HG03575 (cell line): Measurements from ENCODE around the gene PRKCE.

ENCODE experiments used
- ATAC-seq: cut with Tn5 transposase; IDR thresholded peaks from one replicate; pipeline ENCODE4 v1.9.1; 2021; ENCODE audit not compliant: unreplicated experiment, insufficient number of reproducible peaks, low FRiP score; ENCODE audit errors: extremely low read depth

PRKCE gene

DNA sequence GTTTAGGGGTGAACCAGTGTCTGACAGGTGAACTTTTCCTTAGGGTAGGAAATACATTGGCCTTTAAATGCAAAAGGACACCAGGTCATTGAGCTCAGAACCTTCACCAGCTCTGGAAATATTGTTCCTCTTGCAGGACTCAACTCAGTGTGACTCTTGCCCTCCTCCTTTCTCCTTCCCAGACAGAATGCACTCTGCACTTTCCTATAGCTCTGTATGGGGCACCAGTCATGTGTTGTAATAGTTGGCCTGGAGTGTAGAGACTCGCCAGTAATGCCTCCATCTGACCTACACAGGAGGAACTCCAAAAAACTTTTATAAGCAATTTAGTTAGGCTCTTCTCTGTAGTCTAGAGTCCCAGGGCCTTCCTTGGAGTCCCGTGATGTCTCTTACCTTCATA, 397.2 kb downstream of the PRKCE start:
- no peak for ATAC-seq

DNA sequence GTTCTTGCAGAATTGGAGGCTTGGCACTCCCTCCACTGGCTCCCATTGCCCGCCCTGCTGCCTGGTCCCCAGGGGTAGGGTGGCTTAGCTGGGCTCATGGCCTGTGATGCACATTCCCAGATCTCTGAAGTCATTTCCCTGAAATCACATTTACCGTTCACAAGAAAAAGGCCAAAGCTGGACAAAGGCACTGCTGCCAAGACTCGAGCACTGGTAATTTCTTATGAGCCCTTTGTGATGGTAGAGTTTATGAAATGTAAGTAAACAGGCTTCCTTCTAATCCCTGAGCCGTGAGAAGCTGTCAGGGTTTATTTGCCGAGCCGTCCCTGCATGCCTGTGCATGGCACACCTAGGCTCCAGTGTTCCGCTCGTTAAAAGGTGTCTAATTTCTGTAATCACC, 398.6 kb downstream of the PRKCE start:
- ATAC-seq = no peak

DNA sequence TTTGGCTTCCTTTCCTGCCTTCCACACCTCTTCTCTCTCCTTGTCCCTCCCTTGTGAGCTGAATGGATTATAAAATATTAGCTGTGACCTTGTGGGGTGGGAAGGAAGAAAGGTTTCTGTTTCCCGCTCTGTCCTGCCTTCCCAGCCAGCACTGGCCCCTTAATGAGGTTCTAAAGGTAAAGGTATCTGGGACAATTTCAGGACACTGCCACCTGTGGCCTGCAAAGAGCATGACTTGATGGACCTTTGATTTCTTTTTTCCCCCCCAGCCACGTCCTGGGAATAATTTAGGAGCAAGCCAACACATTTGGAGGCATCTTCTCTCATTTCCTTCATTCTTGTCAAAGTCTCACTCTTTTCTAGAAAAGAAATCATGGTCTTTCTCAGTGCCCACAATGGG, 399.0 kb downstream of the PRKCE start:
- ATAC-seq = no peak

DNA sequence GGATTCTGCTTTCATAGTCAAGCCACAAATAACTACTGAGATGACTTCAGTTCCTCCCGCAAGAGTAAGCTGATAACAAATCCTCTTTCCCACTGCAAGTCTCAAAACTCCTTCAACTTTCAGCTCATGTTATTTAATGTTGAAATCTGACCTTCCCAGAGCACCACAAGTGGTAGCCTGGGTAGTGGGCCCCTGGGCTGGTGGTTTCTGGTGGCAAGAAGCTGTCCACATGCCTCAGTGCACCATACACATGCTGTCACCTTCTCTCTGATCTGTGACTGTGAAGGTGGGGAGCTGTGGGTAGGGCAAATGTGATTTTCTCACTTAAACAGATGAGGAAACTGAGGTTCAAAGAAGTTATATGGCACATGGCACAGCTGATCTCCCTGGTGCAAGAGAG, 399.6 kb downstream of the PRKCE start:
- ATAC-seq = no peak

DNA sequence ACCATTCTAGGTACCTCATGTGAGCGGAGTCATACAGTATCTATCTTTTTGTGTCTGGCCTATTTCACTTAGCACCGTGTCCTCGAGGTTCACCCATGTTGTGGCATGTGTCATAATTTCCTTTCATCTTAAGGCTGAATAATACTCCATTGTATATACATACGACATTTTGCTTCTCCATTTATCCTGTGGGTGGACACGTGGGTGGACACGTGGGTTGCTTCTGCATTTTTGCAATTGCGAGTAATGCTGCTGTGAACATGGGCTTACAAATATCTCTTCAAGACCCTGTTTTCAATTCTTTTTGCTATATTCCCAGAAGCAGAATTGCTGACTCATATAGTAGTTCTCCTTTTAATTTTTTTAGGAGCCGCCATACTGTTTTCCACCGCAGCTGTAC, 402.1 kb downstream of the PRKCE start:
- ATAC-seq = no peak

DNA sequence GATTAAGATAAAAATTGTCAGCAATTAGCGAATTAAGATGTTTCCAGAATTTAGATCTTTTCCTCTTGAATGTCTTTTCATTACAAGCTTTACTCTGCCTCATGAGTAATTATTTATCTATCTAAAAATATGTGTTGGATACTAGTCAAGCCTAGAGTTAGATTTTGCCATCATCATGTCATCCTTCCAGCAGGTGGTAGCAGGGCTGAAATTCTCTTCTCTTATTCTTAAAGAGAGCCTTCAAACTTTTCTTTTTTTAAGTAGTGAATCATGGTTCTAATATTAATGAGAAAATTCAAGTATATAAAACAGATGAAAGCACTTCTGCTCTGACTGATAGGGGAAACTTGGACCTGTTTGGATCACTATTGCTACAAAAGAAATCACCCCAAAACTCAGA, 405.1 kb downstream of the PRKCE start:
- ATAC-seq = no peak

DNA sequence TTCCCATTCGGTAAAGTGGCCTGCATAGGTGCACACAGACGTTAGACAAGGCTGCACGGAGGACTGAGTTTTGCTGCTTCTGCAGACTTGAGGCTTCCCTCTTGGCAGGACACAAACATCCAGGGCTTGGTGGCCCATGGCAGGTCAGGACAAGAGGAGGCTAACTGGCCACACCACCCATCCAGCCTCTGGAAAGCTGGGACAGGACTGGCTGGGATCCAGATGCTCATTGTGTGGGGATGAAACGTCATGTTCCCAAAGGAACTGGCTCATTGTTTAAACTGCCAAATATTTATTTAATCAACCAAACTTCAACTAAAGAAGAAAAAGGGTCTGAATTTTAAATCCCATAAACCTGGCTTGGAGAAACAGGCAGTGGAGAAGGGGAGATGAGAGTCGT, 406.7 kb downstream of the PRKCE start:
- no peak for ATAC-seq

DNA sequence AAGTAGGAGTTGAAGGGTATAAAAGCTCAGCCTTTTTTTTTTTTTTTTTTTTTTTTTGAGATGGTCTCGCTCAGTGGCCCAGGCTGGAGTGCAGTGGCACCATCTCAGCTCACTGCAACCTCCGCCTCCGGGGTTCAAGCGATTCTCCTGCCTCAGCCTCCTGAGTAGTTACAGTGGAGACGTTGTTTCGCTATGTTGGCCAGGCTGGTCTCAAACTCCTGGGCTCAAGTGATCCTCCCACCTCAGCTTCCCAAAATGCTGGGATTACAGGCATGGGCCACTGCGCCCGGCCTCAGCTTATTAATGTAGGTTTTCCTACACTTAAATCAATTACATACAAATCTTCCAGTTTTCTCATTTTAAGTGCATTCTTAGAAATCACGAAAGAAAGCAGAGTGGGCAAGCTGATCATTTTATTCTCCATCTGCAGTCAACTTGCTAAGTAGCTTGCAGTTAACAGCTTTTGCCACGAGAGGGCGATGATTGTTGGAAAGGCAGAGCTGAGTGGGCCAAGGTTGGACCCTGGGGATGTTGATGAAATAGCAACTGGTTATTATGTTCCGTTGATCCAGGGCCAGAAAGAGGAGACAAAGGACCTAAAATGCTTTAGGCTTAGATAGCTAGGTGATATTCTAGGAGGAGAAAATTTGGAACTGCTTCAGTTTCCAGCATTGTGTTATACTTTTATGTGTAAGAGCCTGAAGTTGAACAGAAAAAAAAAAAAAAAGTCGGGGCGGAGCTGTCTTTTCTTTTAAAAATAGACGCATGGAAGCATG, 411.4 kb downstream of the PRKCE start:
- ATAC-seq = no peak

DNA sequence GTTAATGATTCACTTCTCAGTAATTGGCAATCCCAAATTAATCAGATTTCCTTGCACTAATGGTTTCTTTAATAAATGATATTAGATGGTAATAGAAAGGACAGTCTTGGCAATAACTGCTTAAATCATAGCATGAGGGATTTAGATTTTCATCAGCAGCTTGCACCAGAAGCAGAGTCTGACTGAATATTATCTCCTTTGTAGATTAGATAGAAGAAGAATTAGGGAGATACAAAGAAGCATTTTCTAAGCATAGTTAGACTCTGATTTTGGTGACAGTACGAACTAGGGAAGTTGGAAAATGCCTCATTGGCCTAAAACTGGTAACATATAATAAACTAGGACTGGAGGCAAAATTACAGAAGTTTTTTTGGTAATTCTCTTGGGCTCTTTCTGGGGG, 412.9 kb downstream of the PRKCE start:
- ATAC-seq = no peak

DNA sequence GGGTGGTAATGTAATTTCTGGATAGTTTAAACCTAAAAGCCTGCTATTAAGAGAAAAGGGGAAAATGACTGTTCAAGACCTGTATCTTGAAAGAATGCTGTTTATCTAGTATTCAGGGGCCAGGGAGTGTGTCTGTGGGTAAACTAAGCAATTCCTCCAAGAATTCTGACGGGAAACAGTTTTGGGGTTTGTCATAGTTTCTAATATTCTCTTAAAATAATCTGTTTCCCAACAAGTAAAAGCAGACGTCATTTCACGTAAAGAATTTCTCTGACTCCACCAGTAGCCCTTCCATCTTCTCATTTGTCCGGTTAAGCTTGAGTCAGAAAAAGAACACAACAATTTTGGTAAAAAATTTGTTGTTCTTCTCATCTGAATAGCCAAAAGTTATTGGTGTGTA, 413.7 kb downstream of the PRKCE start:
- ATAC-seq = no peak

DNA sequence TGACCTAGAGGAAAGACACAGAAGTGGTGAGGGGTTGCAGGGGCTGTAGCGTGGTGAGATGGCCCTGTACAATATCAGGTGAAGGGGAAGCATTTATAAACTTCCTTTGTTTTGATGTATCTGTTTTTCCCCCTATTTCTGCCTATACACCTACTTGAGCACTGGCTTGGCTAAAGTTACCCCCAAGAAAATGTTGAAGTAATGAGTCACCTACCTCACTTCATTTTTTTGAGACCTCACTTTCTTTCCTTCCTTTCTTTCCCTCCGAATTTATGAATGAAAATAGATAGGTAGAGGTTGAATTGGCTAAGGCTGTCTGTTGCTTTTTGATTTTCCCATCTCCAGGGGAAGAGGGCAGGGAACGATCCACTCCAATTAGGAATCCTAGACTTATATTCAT, 414.6 kb downstream of the PRKCE start:
- ATAC-seq = no peak

DNA sequence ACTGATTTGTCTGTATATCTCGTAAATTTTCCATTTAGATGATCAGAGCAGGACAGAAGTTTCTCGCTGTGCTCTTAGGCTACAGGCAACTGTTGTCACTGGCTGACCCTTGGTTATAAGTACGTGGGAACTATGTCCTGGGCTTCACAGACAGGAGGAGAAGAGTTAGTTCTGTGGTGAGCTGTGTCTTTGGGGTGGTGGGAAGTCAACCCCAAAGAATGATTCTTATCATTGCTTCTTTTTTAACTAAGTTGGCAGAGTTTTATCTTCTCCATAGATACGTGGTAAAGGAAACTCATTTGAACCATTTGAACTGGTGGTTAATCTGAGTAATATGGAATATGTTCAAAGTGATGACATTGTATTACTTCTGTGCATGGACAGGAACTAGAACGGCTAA, 415.1 kb downstream of the PRKCE start:
- no peak for ATAC-seq

DNA sequence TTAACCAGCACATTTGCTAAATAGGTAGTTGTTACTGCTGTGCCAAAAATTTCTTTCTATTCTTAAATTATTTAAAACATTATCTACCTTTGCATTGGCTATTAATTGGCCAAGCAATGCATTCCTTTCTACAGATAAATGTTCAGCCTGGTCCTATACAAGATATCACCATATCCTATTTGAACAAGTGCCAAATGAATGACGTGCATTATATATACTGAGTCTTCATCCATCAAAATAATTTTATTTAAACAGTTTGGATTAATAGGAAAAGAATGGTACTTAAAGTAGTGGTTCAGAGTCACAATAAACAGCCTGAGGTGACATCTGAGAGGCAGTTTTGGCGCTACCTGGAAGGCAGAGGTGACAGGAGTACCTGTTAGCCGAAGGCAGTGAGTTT, 415.6 kb downstream of the PRKCE start:
- ATAC-seq = no peak

DNA sequence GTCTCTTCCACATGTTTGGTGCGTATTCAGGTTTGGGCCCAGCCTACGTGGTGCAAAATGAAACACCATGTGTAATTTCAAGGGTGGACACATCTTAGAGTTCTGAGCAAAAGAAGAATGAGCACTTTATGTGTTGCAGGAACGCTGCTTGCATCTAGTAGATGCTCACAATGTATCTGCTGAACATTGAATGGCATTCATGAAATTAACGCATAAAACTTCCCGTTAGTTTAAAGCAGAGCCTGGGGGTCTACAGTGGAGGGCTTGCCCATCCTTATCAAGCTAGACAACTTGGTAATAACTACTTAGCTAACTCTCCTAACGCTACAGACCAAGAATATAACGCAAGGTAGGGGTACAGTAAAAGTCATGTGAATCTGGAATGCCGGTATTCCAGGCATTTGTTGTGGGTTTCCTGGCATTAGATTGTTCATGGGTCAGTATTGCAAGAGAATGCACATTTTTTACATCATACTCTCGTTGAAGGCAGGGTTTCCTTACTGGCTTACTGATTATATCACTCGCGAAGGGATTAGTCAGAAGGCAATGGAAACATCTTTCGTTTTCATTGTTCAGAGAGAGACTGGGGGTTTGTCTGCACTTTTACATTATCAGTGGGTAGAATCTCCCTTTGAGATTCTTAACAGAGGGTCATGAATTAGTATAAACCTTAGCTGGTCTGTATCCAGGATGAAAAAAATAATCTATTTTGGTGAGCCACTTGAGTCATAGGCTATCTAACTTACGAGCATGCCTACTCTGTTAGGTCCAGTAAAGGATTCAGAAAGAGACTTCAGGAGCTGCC, 416.2 kb downstream of the PRKCE start:
- ATAC-seq = no peak

DNA sequence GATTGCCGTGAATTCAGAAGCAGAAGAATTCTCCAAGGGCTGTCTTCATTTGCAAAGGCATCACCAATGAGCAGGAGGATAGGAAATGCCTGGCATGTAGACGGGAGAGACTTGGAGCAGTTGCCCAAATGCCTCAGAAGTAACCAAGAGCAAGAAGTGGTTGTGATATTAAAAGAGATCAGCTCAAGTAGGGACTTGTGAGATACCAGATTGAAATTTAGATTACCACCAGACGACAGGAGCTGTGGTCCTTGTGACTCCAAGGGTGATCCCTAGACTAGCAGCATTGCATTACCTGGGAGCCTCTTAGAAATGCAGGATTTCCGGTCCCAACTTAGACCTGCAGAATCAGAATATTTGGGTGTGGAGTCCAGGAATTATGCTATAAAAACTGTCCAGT, 417.2 kb downstream of the PRKCE start:
- no peak for ATAC-seq

DNA sequence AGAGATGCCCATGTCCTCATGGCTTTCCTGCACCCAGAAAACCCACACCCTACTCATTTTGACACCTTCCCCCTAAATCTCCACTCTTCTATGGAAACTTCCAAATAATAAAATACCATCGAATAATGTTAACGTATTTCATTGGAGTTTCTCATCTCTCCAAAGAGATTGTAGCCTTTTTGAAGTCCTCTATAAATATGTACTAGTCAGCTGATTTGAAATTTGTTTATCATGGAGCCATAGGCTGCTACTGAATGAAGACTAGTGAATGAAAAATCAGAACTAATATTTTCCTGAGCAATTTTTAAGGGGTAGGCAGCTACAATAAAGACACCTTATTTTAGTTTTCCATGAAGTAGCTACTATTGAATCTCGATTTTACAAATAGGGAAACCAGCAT, 419.6 kb downstream of the PRKCE start:
- no peak for ATAC-seq

DNA sequence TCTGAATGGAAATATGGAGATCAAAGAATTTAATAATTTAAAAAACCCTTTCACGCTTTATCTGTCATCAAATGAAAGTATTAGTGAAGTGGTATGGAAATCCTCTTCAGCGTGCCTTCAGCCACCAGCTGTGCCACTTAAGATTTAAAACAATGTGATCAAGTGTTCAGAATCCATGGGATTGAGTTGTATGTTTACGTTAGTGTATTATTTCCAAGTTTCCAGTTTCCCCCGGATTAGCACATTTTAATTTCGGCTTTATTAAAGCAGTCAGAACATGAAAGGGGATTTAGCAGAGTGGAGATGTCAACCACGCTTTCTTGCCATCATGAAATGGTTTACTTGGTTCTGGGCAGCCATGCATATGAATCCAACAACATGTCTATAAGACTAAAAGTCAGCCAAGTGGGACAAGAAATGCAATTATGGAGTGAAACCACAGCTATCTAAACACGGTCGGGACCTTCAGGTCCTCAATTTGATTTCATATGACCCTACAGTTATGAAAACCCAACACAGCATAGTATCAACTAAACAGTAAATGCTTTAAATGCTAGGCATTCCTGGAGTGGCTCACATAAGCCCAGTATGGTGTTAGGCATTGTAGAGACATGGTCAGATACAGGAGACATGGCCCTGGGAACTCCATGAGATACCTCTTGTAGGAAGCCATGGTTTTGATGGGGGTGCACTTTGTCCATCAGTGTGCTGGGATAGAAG, 420.8 kb downstream of the PRKCE start:
- ATAC-seq = no peak

DNA sequence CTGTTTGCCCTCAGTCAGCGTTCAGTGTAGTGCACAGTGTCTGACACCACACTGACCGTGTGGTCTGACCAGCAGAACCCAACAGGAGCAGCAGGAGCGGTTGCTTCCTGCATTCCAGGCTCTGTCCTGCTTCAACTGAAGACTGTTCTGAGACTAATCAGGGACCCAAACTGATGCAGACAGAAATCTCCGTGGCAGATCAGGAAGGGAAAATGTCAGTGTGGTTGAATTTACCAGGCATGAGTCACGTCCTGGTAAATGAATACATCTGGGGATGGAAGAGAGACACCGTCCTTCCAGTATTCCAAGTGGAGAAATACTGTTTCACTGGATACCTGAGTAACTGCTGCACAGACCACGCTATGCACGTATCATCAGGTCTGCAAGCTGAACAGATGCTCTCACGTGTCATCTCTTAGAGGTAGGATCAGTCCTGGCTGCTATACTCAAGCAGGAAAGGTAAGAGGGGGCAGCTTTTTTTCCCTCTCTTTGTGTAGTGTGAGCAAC, 422.1 kb downstream of the PRKCE start:
- ATAC-seq = no peak

DNA sequence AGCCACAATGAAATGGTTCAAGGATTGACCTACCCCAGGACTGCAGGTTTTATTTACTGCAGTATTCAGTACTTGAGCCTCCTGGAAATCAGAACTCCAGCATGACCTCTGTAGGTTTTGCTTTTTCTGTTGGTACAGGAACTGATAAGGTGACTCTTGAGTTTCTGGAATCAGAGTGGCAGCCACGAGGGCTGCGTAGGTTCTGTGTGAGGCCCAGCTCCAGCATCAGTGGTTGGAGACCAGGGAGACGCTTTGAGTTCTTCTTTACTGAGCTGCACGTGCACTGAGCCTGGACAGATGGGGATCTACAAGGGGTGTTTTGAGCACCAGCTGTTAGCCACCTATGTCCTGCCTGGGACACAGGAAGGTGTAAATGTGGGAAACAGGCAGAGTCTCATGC, 423.0 kb downstream of the PRKCE start:
- no peak for ATAC-seq

DNA sequence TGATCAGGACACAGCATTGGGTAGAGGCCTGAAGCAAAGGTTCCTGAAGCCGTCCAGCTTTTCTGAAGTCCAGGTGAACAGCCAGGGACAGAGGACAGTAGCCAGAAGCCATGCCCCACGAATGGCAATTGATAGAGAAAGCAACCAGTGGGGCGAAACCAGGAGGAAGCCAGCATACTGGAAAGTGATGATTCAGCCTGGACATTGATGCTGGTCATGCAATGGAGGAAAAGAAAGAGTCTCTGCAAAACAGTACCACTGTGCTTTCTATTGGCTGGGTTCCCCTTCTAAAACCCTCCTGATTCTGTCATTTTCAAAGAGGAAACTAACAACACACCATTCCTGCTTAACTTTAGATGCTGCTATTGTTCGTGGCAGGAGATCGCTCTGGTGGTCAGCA, 424.4 kb downstream of the PRKCE start:
- ATAC-seq = no peak
